Ectodermal cell (in vitro differentiated cells): ENCODE results near the gene FKBP1B.

Experiments used
- H3K27ac ChIP-seq: 2 replicates; pipeline ENCODE4 v1.7.0; 2013; ENCODE audit warnings: mild to moderate bottlenecking, low read depth, low read length; ENCODE audit not compliant: insufficient read depth, poor library complexity, severe bottlenecking
- H3K27me3 ChIP-seq: 2 replicates; pipeline ENCODE4 v1.7.0; 2013; ENCODE audit warnings: mild to moderate bottlenecking, low read length; ENCODE audit not compliant: insufficient read depth, control insufficient read depth, poor library complexity, severe bottlenecking
- H3K36me3 ChIP-seq: one replicate; pipeline ENCODE4 v1.7.0; 2013; ENCODE audit warnings: low read length; ENCODE audit not compliant: control insufficient read depth, insufficient read depth
- H3K4me1 ChIP-seq: one replicate; pipeline ENCODE4 v1.7.0; 2013; ENCODE audit warnings: low read length; ENCODE audit not compliant: control insufficient read depth, insufficient read depth
- H3K4me3 ChIP-seq: 2 replicates; pipeline ENCODE4 v1.7.0; 2013; ENCODE audit warnings: low read depth, low read length, control low read depth; ENCODE audit not compliant: insufficient read depth
- H3K9me3 ChIP-seq: 2 replicates; pipeline ENCODE4 v1.7.0; 2013; ENCODE audit warnings: mild to moderate bottlenecking, low read length, moderate library complexity; ENCODE audit not compliant: control insufficient read depth
- WGBS, 2 experiments: methylation state at CpG; one replicate each; pipeline ENCODE4 v1.1.7; 2013; ENCODE audit warnings: missing lambda C conversion rate in 2 of 2; 5-methylcytosine and 5-hydroxymethylcytosine counted together

Gene FKBP1B

GRCh38 chr2:24015562-24016375 is 33.8 kb upstream of the FKBP1B start:
- Histone ChIP-seq H3K4me3 (no peak overlapping the region), H3K27ac (no peak overlapping the region), H3K27me3 (peaks cover 11% of the 10 kb centered on the region), H3K4me1 (peaks cover 6% of the 10 kb centered on the region), H3K9me3 (no peaks in the 10 kb centered on the region), H3K36me3 (no peaks in the 10 kb centered on the region)
- 69 to 70% methylated on average over 10 to 11 of the region's 11 CpGs for WGBS, 2 experiments

GRCh38 chr2:24016376-24016761 is 33.2 kb upstream of the FKBP1B start:
- Histone ChIP-seq H3K36me3 (no peaks in the 10 kb centered on the region), H3K27ac (no peak overlapping the region), H3K4me3 (no peak overlapping the region), H3K9me3 (no peaks in the 10 kb centered on the region), H3K27me3 (peaks cover 6% of the 10 kb centered on the region), H3K4me1 (peaks cover 6% of the 10 kb centered on the region)
- WGBS, 2 experiments, result 90 to 91% methylated on average over 9 of the region's 9 CpGs

GRCh38 chr2:24016853-24017703 is 32.5 kb upstream of the FKBP1B start:
- H3K9me3 ChIP-seq, result no peaks in the 10 kb centered on the region

GRCh38 chr2:24017711-24018110 is 31.8 kb upstream of the FKBP1B start:
- Histone ChIP-seq H3K36me3 (no peaks in the 10 kb centered on the region), H3K9me3 (no peaks in the 10 kb centered on the region), H3K4me1 (peaks cover 6% of the 10 kb centered on the region), H3K27me3 (no peaks in the 10 kb centered on the region), H3K4me3 (no peak overlapping the region), H3K27ac (no peak overlapping the region)
- WGBS, 2 experiments, result 79 to 85% methylated on average over 8 of the region's 8 CpGs

More at GRCh38 chr2:24016853-24017703, 32.5 kb upstream of the FKBP1B start:
- 93 to 94% methylated on average over 35 of the region's 35 CpGs for WGBS, 2 experiments
- Histone ChIP-seq H3K4me1 (peaks cover 6% of the 10 kb centered on the region), H3K4me3 (no peak overlapping the region), H3K27ac (no peak overlapping the region), H3K36me3 (no peaks in the 10 kb centered on the region), H3K27me3 (no peaks in the 10 kb centered on the region)

- WGBS, 2 experiments, result 82 to 85% methylated on average over 9 of the region's 9 CpGs
- Histone ChIP-seq H3K4me3 (no peak overlapping the region), H3K4me1 (peaks cover 6% of the 10 kb centered on the region), H3K27ac (no peak overlapping the region), H3K36me3 (no peaks in the 10 kb centered on the region), H3K9me3 (no peaks in the 10 kb centered on the region), H3K27me3 (no peaks in the 10 kb centered on the region)
Measured at GRCh38 chr2:24018241-24018640, 31.3 kb upstream of the FKBP1B start.

GRCh38 chr2:24019729-24020128 is 29.8 kb upstream of the FKBP1B start:
- Histone ChIP-seq H3K27me3 (no peaks in the 10 kb centered on the region), H3K9me3 (no peaks in the 10 kb centered on the region), H3K36me3 (peaks cover 5% of the 10 kb centered on the region), H3K4me3 (no peak overlapping the region), H3K27ac (no peak overlapping the region), H3K4me1 (peaks cover 6% of the 10 kb centered on the region)
- 95 to 97% methylated on average over 5 of the region's 5 CpGs for WGBS, 2 experiments

GRCh38 chr2:24020244-24020643 is 29.3 kb upstream of the FKBP1B start:
- Histone ChIP-seq H3K9me3 (no peaks in the 10 kb centered on the region), H3K4me3 (no peak overlapping the region), H3K36me3 (peaks cover 5% of the 10 kb centered on the region), H3K4me1 (peaks cover 6% of the 10 kb centered on the region), H3K27ac (no peak overlapping the region), H3K27me3 (no peaks in the 10 kb centered on the region)
- WGBS, 2 experiments, result 82 to 91% methylated on average over 4 of the region's 4 CpGs

- H3K27ac ChIP-seq, result no peak overlapping the region
- H3K27me3 ChIP-seq, result no peaks in the 10 kb centered on the region
- H3K4me3 ChIP-seq, result no peak overlapping the region
- peaks cover 7% of the 10 kb centered on the region for H3K4me1 ChIP-seq
- H3K36me3 ChIP-seq, result peaks cover 10% of the 10 kb centered on the region
- 79 to 82% methylated on average over 19 of the region's 19 CpGs for WGBS, 2 experiments
- H3K9me3 ChIP-seq, result no peaks in the 10 kb centered on the region
Measured at GRCh38 chr2:24021122-24021998, 28.2 kb upstream of the FKBP1B start.

- 96 to 97% methylated on average over 14 of the region's 14 CpGs for WGBS, 2 experiments
Measured at GRCh38 chr2:24022324-24022974, 27.1 kb upstream of the FKBP1B start.

More at GRCh38 chr2:24022324-24022974, 27.1 kb upstream of the FKBP1B start:
- no peaks in the 10 kb centered on the region for H3K27me3 ChIP-seq
- H3K9me3 ChIP-seq, result no peaks in the 10 kb centered on the region
- peaks cover 10% of the 10 kb centered on the region for H3K36me3 ChIP-seq
- H3K4me1 ChIP-seq, result peaks cover 12% of the 10 kb centered on the region
- no peak overlapping the region for H3K4me3 ChIP-seq
- H3K27ac ChIP-seq, result no peak overlapping the region
